Stimulated activated CD8-positive, alpha-beta memory T cell treated with anti-CD3 and anti-CD28 coated beads, Interleukin-7, amount 100 ng/mL, for 4 hours (primary cell): ENCODE data around the gene LTK.
"Not testable (repeated sequence)": the region's sequence is repeated elsewhere in the genome, so short reads cannot be mapped to it uniquely, and the experiment has no call there.

Experiments
- DNase-seq, 2 donors: peaks; one replicate each; pipeline ENCODE4 v3.0.0-alpha.2; 2020; ENCODE audit warnings: low read depth in 2 of 2

LTK gene

DNA sequence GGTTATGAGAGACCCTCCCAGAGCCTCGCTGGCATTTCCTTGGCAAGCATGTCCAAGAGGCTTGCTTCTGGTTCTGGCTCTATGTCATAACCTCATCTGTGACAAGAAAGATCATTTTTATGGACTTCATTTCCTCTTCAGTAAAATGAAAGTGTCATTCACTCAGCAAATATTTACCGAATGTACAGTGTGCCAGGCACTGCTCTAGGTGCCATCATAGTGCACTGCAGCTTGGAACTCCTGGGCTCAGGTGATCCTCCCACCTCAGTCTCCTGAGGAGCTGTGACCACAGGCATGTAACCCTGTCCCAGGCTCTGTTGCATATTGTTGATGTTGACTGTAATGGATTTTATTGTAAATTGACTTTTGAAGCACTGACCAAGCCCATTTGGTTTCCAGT lies 38.7 kb downstream of the LTK start:
- DNase-seq: no peak

DNA sequence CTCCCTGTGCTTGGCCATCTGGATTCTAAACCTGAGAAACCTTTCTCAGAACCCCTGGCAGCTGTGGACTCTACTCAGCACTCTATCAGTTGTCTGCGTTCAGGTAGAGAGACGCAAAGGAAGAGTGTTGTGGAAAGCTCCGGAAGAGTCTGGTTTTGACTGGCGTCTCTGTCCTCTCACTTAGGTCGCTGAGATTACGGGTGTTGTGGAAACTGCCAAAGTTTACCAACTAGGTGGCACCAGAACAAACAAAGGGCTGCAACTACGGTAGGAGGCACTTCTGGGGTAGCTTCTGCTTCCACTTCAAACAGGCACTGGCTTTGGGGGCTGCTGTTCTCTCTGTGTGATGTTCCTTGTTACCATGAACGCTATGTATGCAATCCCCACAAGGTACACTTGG lies 39.2 kb downstream of the LTK start:
- no peak for DNase-seq

DNA sequence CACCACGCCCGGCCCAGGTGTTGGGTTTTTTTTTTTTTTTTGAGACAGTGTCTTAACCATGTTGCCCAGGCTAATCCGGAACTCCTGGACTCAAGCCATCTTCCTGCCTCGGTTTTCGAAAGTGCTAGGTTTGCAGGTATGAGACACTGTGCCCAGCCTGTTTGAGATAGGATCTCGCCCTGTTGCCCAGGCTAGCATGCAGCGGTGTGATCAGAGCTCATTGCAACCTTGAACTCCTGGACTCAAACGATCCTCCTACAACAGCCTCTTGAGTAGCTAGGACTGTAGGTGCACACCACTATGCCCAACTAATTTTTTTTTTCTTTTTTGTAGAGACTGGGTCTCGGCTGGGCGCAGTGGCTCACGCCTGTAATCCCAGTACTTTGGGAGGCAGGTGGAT lies 40.2 kb downstream of the LTK start:
- no peak for DNase-seq

DNA sequence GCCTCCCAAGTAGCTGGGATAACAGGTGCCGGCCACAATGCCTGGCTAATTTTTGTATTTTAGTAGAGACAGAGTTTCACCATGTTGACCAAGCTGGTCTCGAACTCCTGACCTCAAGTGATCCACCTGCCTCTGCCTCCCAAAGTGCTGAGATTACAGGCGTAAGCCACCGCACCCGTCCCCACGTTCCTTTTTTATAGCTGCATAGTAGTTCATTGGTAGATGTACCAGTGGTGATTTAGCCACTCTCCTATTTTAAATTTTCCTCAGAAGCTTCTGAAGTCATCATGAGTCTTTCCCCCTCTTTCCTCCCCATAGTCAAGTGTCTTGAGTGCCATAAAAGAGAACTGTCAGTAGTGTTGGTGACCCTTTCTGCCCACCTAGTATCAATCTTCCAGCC lies 44.0 kb downstream of the LTK start:
- not testable (repeated sequence) for DNase-seq

DNA sequence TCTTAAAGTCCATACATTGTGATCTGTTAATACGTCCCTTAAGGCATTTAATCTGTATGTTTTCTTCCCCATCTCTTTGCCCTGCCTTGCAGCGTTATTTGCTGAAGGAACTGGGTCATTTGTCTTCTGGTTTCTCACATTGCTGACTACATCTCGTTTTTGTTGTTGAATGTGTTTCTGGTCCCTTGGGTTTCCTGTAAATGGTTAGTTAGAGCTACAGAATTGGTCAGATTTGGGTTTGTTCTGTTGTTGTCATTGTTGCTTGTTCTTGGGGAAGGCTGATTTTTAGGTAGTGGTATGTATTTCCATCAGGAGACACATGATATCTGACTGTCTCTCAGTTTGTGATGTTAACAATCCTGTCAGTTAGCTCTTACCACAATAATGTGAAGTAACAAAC lies 46.9 kb downstream of the LTK start:
- DNase-seq: no peak

DNA sequence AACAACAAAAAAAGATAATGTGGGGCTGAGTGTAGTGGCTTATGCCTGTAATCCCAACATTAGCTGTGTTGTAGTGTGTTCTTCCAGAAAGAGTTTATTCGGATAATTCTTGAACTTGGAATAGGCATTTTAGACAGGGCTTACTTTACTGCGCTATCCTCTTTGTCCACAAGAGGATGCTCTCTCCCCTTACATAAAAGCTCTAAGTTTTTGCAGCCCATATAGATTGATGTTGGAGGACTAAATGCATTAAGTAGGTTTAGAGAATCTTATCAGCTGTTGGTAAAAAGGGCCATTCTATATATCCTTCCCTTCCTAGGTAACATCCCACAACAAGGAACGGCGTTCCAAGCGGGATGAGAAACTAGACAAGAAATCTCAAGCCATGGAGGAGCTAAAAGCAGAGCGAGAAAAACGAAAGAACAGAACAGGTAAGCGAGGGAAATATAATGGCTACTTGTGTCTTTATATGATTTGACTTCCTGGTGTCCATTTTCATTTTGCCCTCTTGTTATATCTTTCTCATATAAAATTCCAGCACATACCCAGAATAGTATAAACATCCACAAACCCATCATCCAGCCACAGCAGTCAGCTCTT lies 47.7 kb downstream of the LTK start:
- DNase-seq: no peak

DNA sequence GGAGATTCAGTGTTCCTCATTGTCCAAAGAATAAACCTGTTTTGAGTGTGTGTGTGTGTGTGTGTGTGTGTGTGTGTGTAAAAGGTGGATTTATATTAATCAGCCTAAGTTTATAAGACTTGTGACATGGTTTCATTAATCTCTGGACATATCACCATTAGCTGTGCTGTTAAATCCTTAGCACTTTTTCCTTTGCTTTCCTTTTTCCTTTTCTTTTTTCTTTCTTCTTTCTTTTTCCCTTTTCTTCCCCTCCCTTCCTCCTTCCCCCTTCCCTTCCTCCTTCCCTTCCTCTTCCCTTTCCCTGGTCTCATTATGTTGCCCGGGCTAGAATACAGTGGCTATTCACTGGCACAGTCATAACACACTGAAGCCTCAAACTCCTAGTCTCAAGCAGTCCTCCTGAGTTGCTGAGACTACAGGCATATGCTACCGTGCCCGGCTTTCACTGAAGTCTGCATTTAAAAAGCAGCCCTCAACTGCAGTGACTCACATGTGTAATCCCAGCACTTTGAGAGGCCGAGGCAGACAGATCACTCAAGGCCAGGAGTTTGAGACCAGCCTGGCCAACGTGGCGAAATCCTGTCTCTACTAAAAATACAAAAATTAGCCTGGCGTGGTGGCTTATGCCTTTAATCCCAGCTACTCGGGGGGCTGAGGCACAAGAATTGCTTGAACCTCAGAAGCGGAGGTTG lies 48.6 kb downstream of the LTK start:
- DNase-seq: no peak

DNA sequence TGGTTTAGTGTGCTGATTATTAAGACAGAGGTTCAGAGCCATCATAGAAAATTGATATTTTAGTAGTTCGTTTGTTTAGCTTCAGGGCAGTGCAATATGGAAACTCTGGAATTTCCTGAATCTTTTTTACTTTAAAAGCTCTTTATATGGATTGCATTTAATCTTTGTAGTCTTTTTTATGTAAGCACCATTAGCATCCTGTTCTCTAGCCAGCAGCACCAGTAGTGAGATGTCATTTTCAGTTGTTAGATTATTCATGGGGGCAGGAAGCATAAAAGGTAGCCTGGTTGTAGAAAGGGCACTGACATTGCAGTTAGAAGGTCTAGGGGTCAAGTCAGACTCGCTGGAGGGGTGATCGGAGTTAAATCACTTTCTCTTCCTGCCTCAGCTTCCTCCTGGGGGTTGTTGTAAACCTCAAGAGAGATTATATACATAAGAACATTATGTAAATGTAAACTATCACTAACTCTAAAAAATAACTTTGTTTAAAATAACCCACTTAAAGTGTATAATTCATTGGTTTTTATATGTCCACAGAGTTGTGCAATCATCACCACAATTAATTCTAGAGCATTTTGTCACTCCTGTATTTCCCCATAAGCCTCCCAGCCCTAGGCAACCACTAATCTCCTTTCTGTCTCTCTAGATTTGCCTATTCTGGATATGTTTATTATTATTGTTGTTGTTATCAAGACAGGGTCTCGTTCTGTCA lies 51.4 kb downstream of the LTK start:
- no peak for DNase-seq
